IMR-90 (cell line): ENCODE results near the gene SPACA5B. TPM values are rescaled to one million over a fixed set of nuclear protein-coding genes. Genes with fewer than 3 reads are reported as not detected.
"Not testable (repeated sequence)": the region's sequence is repeated elsewhere in the genome, so short reads cannot be mapped to it uniquely, and the experiment has no call there.

Experiments used
- ATAC-seq: fragments of 200-7000 bp; cut with Tn5 transposase; 2 replicates; pipeline ENCODE4 v1.9.1; 2020; ENCODE audit warnings: low read depth, mild to moderate bottlenecking, moderate library complexity
- BruUV-seq: library from RNA; stranded (reverse); fragments of 400-500 nt; replicated peaks from 2 replicates; lab custom pipeline; 2021; lab: Mats Ljungman, UMichigan
- CTCF ChIA-PET: fragments of 300-600 bp; formaldehyde crosslinking; extraction: SDS; loops from one replicate; lab custom pipeline; 2021; ENCODE audit warnings: antibody characterized with exemption; lab: Yijun Ruan, JAX
- POLR2A ChIA-PET: fragments of 300-600 bp; sonication (Branson Sonifier 250); formaldehyde crosslinking; loops from one replicate; lab custom pipeline; 2022; ENCODE audit warnings: antibody characterized with exemption; ENCODE audit not compliant: unreplicated experiment; lab: Charles Lee
- DNase-seq: peaks from one replicate; pipeline ENCODE4 v3.0.0; 2013
- H2AFZ ChIP-seq: replicated peaks from 2 replicates; pipeline ENCODE3; 2013; ENCODE audit warnings: low read length, mild to moderate bottlenecking; ENCODE audit not compliant: poor library complexity
- H2AK5ac ChIP-seq: 2 replicates; pipeline ENCODE4 v1.6.1; 2013; ENCODE audit warnings: low read depth, low read length, inconsistent platforms
- H2AK9ac ChIP-seq: replicated peaks from 2 replicates; pipeline ENCODE3; 2013; ENCODE audit warnings: mild to moderate bottlenecking, low read depth, low read length, moderate library complexity; ENCODE audit not compliant: poor library complexity
- H2BK120ac ChIP-seq: 2 replicates; pipeline ENCODE4 v1.6.1; 2013; ENCODE audit warnings: low read depth, low read length, inconsistent platforms
- H2BK15ac ChIP-seq: 3 replicates; pipeline ENCODE4 v1.6.1; 2013; ENCODE audit warnings: low read depth, low read length, inconsistent platforms
- H2BK20ac ChIP-seq: 2 replicates; pipeline ENCODE4 v1.6.1; 2013; ENCODE audit warnings: low read depth, mild to moderate bottlenecking, inconsistent platforms, low read length, moderate library complexity
- H2BK5ac ChIP-seq: 2 replicates; pipeline ENCODE4 v1.6.1; 2013; ENCODE audit warnings: mild to moderate bottlenecking, low read depth, low read length, inconsistent platforms; ENCODE audit not compliant: poor library complexity, severe bottlenecking
- H3K14ac ChIP-seq: replicated peaks from 2 replicates; pipeline ENCODE4 v1.6.1; 2013; ENCODE audit warnings: low read depth, low read length, inconsistent platforms
- H3K18ac ChIP-seq: 2 replicates; pipeline ENCODE4 v1.6.1; 2013; ENCODE audit warnings: low read depth, low read length, control low read depth
- H3K23ac ChIP-seq: 2 replicates; pipeline ENCODE4 v1.6.1; 2013; ENCODE audit warnings: low read depth, low read length, inconsistent platforms
- H3K27ac ChIP-seq: 2 replicates; pipeline ENCODE4 v1.5.1; 2013; ENCODE audit warnings: mild to moderate bottlenecking, control low read depth, low read length; ENCODE audit not compliant: insufficient read depth
- H3K27me3 ChIP-seq: 2 replicates; pipeline ENCODE4 v1.6.1; 2013; ENCODE audit warnings: low read length; ENCODE audit not compliant: control insufficient read depth, insufficient read depth
- H3K36me3 ChIP-seq: 2 replicates; pipeline ENCODE4 v1.6.1; 2013; ENCODE audit warnings: low read length, mixed read lengths; ENCODE audit not compliant: control insufficient read depth, insufficient read depth
- H3K4ac ChIP-seq: 2 replicates; pipeline ENCODE4 v1.6.1; 2013; ENCODE audit warnings: low read depth, low read length, inconsistent platforms
- H3K4me1 ChIP-seq: 2 replicates; pipeline ENCODE4 v1.6.1; 2013; ENCODE audit warnings: low read length, mixed read lengths; ENCODE audit not compliant: control insufficient read depth, insufficient read depth
- H3K4me2 ChIP-seq: 2 replicates; pipeline ENCODE4 v1.6.1; 2013; ENCODE audit warnings: low read depth, mild to moderate bottlenecking, control low read depth, low read length, moderate library complexity
- H3K4me3 ChIP-seq: 2 replicates; pipeline ENCODE4 v1.5.1; 2013; ENCODE audit warnings: low read depth, mild to moderate bottlenecking, control low read depth, low read length, moderate library complexity; ENCODE audit not compliant: insufficient read depth
- H3K56ac ChIP-seq: 2 replicates; pipeline ENCODE4 v1.6.1; 2013; ENCODE audit warnings: low read length, inconsistent platforms; ENCODE audit not compliant: insufficient read depth; ENCODE audit errors: extremely low read depth
- H3K79me1 ChIP-seq, 2 experiments: 2 replicates each; pipeline ENCODE4 v1.6.1; 2013; ENCODE audit warnings: low read length in 2 of 2, inconsistent platforms in 1 of 2, low read depth in 1 of 2
- H3K9ac ChIP-seq: 2 replicates; pipeline ENCODE4 v1.6.1; 2013; ENCODE audit warnings: low read depth, low read length, control low read depth
- H3K9me1 ChIP-seq: 2 replicates; pipeline ENCODE4 v1.6.1; 2013; ENCODE audit warnings: low read length, inconsistent platforms; ENCODE audit not compliant: insufficient read depth
- H3K9me3 ChIP-seq: 2 replicates; pipeline ENCODE4 v1.6.1; 2013; ENCODE audit warnings: low read length; ENCODE audit not compliant: control insufficient read depth, insufficient read depth
- H4K20me1 ChIP-seq: 2 replicates; pipeline ENCODE4 v1.6.1; 2013; ENCODE audit warnings: low read length, inconsistent platforms; ENCODE audit not compliant: insufficient read depth
- H4K5ac ChIP-seq: 2 replicates; pipeline ENCODE4 v1.6.1; 2013; ENCODE audit warnings: mild to moderate bottlenecking, low read depth, low read length, control low read depth
- H4K8ac ChIP-seq, 2 experiments: 2 replicates each; pipeline ENCODE4 v1.6.1; 2013; ENCODE audit warnings: low read depth in 2 of 2, low read length in 2 of 2, control low read depth in 1 of 2, inconsistent platforms in 1 of 2
- H4K91ac ChIP-seq: 2 replicates; pipeline ENCODE4 v1.6.1; 2013; ENCODE audit warnings: low read depth, low read length, inconsistent platforms; ENCODE audit not compliant: insufficient read depth
- WGBS, 2 experiments: methylation state at CpG; one replicate each; pipeline versions ENCODE4 v1.1.5 to v1.1.7; 2013; ENCODE audit warnings: missing lambda C conversion rate in 2 of 2; ENCODE audit not compliant: insufficient read length in 1 of 2; ENCODE audit errors: extremely low coverage in 2 of 2; 5-methylcytosine and 5-hydroxymethylcytosine counted together
- dilution Hi-C: fragments of 300-500 bp; cut with HindIII; formaldehyde crosslinking; loops from one replicate; pipeline ENCODE4 v1.14.3; 2018; ENCODE audit warnings: low sequenced_read_pairs; ENCODE audit not compliant: unreplicated experiment
- in situ Hi-C: fragments of 300-500 bp; cut with MboI; formaldehyde crosslinking; loops from 3 replicates; pipeline ENCODE4 v1.14.3; 2019; ENCODE audit warnings: low sequenced_read_pairs, inconsistent platforms, mixed read lengths
- intact Hi-C: fragments of 100-400 bp; cut with micrococcal nuclease; formaldehyde crosslinking; loops from 2 replicates; pipeline ENCODE4 v1.10.0; 2022
- polyA plus RNA-seq, 3 experiments: library from polyadenylated mRNA; depleted of rRNA; stranded (reverse); fragments of >200 nt; gene quantifications; 2 replicates each; pipeline ENCODE4 v1.2.3, GENCODE V29; 2012; ENCODE audit warnings: low replicate concordance in 1 of 3
- total RNA-seq: library from RNA; depleted of rRNA; stranded (reverse); fragments of >200 nt; gene quantifications from 2 replicates; pipeline ENCODE4 v1.2.3, GENCODE V29; 2012

Gene SPACA5B
- total and polyA plus RNA-seq, 2 of the 4 experiments (the other 2 are of a cell fraction) = not detected

GRCh38 chrX:48139076-48139475 is 8.7 kb downstream of the SPACA5B start:
- intact Hi-C loops, H3K4me3 ChIP-seq, H3K23ac ChIP-seq, H3K9me1 ChIP-seq, BruUV-seq, H2BK5ac ChIP-seq, H2AK5ac ChIP-seq, H2BK20ac ChIP-seq, H3K18ac ChIP-seq, dilution Hi-C loops, H3K4me2 ChIP-seq, H3K4ac ChIP-seq, H3K36me3 ChIP-seq, CTCF ChIA-PET, in situ Hi-C loops, H4K91ac ChIP-seq, H3K9me3 ChIP-seq, H3K27ac ChIP-seq, ATAC-seq, H3K14ac ChIP-seq, H2BK15ac ChIP-seq, H2AK9ac ChIP-seq, H4K5ac ChIP-seq, H3K79me1 ChIP-seq, H2AFZ ChIP-seq, H3K27me3 ChIP-seq, POLR2A ChIA-PET, H4K20me1 ChIP-seq, H3K4me1 ChIP-seq, H4K8ac ChIP-seq, H2BK120ac ChIP-seq, DNase-seq, H3K56ac ChIP-seq, H3K9ac ChIP-seq: not testable (repeated sequence)
- 100% methylated on average over 1 of the region's 33 CpGs; no CpG with 5 or more reads in 1 of the 2 experiments for WGBS, 2 experiments

GRCh38 chrX:48141810-48142508 is 11.5 kb downstream of the SPACA5B start:
- H3K23ac ChIP-seq, H2BK120ac ChIP-seq, BruUV-seq, H4K8ac ChIP-seq, H3K27me3 ChIP-seq, H3K18ac ChIP-seq, H3K9me3 ChIP-seq, intact Hi-C loops, CTCF ChIA-PET, H4K20me1 ChIP-seq, H3K9ac ChIP-seq, H3K4ac ChIP-seq, H2BK20ac ChIP-seq, ATAC-seq, H3K27ac ChIP-seq, H2BK15ac ChIP-seq, H4K91ac ChIP-seq, POLR2A ChIA-PET, DNase-seq, H2AK9ac ChIP-seq, H3K79me1 ChIP-seq, H3K36me3 ChIP-seq, dilution Hi-C loops, H3K4me1 ChIP-seq, H2AFZ ChIP-seq, in situ Hi-C loops, H3K4me2 ChIP-seq, H4K5ac ChIP-seq, H2BK5ac ChIP-seq, H3K14ac ChIP-seq, H3K9me1 ChIP-seq, H3K4me3 ChIP-seq, H3K56ac ChIP-seq, H2AK5ac ChIP-seq: not testable (repeated sequence)
- WGBS, 2 experiments = no CpG with 5 or more reads among the region's 2 CpGs
